ENCODE data around the gene FBXO28. TPM values are rescaled to one million over a fixed set of nuclear protein-coding genes. Genes with fewer than 3 reads are reported as not detected.

Gene FBXO28
- polyA plus RNA-seq, 1 of the 3 experiments (the other 2 are of a cell fraction): 8.1 TPM

DNA sequence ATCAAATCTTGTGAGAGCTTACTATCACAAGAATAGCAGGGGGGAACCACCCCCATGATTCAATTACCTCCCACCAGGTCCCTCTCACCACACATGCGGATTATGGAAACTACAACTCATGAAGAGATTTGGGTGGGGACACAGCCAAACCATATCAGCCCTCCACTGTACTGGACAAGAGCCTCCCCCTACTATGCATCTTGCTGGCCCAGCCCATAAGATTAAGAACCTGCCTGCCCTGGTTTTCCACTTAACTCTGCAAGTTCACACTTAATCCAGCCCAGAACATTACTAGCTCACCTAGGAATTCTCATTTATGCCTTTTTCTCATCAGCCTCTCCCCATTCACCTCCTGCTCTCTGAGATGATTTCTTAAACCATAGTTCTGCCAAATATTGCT, 18.0 kb upstream of the FBXO28 start:
- Histone ChIP-seq H3K27ac (ENCODE audit: low read depth in 2 of 2, low read length in 1 of 2) (no peak overlapping the region), H3K4me1 (ENCODE audit: control insufficient read depth in 1 of 2, insufficient read depth in 2 of 2, low read depth in 1 of 2, low read length in 1 of 2) (no peaks in the 10 kb centered on the region), H3K9me2 (no peaks in the 10 kb centered on the region), H3K4me2 (no peak overlapping the region), H2AFZ (ENCODE audit: low read depth) (no peak overlapping the region), H3F3A (replicated peaks; ENCODE audit: insufficient read depth) (no peaks in the 10 kb centered on the region), H3K27me3 (ENCODE audit: insufficient read depth) (peaks cover 14% of the 10 kb centered on the region), H3K4me3 (ENCODE audit: low read depth in 2 of 2, low read length in 1 of 2) (no peak overlapping the region), H3K36me3 (replicated peaks in 1 of 2; ENCODE audit: control insufficient read depth in 1 of 2, insufficient read depth in 2 of 2, low read length in 1 of 2) (no peaks in the 10 kb centered on the region), H3K9me3 (no peaks in the 10 kb centered on the region), H3K9ac (no peak overlapping the region), H4K20me1 (ENCODE audit: insufficient read depth) (no peaks in the 10 kb centered on the region), H3K79me2 (ENCODE audit: insufficient read depth) (no peaks in the 10 kb centered on the region)
- WGBS (ENCODE audit: low lambda C conversion rate): 33% methylated on average over 1 of the region's 1 CpG
- ChIA-PET POLR2A (no interaction called here), CTCF (no interaction called here)
- DNase-seq: no peak
- TF ChIP-seq USF2 (IDR thresholded peaks at IDR 0.05; ENCODE audit: borderline replicate concordance, low read depth, low read length) (no peak), FOXM1 (IDR thresholded peaks at IDR 0.05; ENCODE audit: low read depth) (no peak), REST (IDR thresholded peaks at IDR 0.05; ENCODE audit: low read depth, low read length) (no peak), NRF1 (IDR thresholded peaks at IDR 0.05; ENCODE audit: low read depth, low read length) (no peak), RFX5 (IDR thresholded peaks at IDR 0.05; ENCODE audit: low read length) (no peak), RAD21 (IDR thresholded peaks at IDR 0.05; ENCODE audit: low read length) (no peak), TCF12 (IDR thresholded peaks at IDR 0.05) (no peak), PBX3 (IDR thresholded peaks at IDR 0.05) (no peak), RXRA (IDR thresholded peaks at IDR 0.05; ENCODE audit: borderline replicate concordance, low read depth) (no peak), USF1 (IDR thresholded peaks at IDR 0.05; ENCODE audit: borderline replicate concordance, low read depth) (no peak), POLR2AphosphoS5 (IDR thresholded peaks at IDR 0.05; ENCODE audit: low read depth, low read length) (no peak), CHD2 (IDR thresholded peaks at IDR 0.05; ENCODE audit: low read length, partially characterized antibody) (no peak), MXI1 (IDR thresholded peaks at IDR 0.05; ENCODE audit: low read depth, low read length) (no peak), EP300 (IDR thresholded peaks at IDR 0.05; ENCODE audit: borderline replicate concordance in 1 of 2, low read depth in 1 of 2, low read length in 1 of 2) (no peak), RCOR1 (IDR thresholded peaks at IDR 0.05; ENCODE audit: low read length) (no peak), SIN3A (IDR thresholded peaks at IDR 0.05; ENCODE audit: borderline replicate concordance, low read depth, low read length) (no peak), MEF2A (IDR thresholded peaks at IDR 0.05; ENCODE audit: borderline replicate concordance, low read depth) (no peak), SMC3 (IDR thresholded peaks at IDR 0.05; ENCODE audit: low read depth, low read length) (no peak)
- TF ChIP-seq, protein P1, sequence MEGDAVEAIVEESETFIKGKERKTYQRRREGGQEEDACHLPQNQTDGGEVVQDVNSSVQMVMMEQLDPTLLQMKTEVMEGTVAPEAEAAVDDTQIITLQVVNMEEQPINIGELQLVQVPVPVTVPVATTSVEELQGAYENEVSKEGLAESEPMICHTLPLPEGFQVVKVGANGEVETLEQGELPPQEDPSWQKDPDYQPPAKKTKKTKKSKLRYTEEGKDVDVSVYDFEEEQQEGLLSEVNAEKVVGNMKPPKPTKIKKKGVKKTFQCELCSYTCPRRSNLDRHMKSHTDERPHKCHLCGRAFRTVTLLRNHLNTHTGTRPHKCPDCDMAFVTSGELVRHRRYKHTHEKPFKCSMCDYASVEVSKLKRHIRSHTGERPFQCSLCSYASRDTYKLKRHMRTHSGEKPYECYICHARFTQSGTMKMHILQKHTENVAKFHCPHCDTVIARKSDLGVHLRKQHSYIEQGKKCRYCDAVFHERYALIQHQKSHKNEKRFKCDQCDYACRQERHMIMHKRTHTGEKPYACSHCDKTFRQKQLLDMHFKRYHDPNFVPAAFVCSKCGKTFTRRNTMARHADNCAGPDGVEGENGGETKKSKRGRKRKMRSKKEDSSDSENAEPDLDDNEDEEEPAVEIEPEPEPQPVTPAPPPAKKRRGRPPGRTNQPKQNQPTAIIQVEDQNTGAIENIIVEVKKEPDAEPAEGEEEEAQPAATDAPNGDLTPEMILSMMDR (IDR thresholded peaks at IDR 0.05): no peak
- TF ChIP-seq, protein P2, sequence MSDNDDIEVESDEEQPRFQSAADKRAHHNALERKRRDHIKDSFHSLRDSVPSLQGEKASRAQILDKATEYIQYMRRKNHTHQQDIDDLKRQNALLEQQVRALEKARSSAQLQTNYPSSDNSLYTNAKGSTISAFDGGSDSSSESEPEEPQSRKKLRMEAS (IDR thresholded peaks at IDR 0.05; ENCODE audit: low read depth): no peak

All from SK-N-SH (cell line).